ENCODE results near the gene TMSB4X.
"Not testable (repeated sequence)": the region's sequence is repeated elsewhere in the genome, so short reads cannot be mapped to it uniquely, and the experiment has no call there.

TMSB4X gene

DNA sequence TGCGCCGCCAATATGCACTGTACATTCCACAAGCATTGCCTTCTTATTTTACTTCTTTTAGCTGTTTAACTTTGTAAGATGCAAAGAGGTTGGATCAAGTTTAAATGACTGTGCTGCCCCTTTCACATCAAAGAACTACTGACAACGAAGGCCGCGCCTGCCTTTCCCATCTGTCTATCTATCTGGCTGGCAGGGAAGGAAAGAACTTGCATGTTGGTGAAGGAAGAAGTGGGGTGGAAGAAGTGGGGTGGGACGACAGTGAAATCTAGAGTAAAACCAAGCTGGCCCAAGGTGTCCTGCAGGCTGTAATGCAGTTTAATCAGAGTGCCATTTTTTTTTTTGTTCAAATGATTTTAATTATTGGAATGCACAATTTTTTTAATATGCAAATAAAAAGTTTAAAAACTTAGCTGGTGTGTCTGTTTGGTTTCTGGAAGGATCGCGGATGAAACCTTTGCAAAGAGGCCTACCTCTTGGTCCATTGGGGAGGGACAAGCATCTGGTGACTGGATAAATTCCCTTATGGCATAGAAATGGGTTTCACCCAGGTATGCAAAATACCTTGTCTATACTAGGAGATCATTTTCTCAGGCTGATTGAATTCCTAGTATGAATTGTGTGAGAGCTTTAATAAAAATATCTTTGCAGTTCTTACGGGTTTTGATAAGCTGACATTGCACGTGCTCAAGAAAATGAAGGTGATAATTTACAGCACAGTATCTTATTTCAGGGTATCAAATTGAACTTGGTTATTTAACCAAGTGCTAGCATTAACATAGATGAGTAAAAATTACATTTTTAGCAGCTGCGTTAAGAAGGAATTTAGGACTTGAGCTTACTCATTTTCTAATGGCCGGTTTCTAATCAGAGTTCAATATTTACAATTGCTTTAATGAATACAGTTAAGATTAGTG, 2.2 kb downstream of the TMSB4X start:
- not testable (repeated sequence) for DNase-seq

DNA sequence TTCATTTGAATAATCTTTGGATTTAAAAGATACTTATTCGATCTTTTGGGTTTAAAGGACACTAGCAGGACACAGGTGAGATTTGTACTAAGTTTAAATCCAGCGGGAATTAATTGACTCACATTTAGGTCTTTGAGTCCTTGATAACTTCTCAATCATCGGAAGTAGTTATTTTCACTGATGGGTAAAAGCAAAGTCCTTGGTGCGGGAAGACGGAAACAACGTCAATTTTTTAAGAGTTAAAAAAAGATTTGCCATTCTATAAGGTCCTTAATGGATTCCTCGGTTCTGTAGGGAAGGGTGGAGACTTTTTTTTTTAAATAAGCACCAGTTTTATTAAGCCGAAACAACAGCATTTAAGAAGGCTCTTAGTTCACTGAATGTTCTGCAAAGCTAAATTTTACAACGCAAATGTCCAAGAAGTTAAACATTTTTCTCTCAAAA, 2.9 kb downstream of the TMSB4X start:
- no peak for DNase-seq

- DNase-seq, result peak; percentile 70
These were observed 3.5 kb downstream of the TMSB4X start for GRCh38 chrX:12978205-12979025.

- no peak for DNase-seq
These were observed 4.2 kb downstream of the TMSB4X start for GRCh38 chrX:12979026-12979607.

DNA sequence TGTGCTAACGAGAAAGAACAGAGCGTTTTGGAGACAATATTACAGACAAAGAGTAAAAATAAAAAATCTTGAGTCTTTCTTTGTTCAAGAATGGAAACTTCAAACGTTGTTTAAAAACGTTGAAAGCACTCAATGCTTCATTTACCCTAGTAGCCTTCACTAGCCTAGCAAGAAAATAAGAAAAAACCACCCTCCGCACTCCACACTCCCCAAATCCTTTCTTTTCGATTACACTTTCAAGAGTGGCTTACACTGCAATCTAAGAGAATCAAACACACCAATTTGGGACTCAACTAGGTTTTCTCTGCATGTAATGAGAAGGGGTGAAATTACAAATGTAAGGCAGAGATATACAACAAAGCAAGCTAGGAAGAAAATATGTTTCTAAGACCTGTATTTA, 4.7 kb downstream of the TMSB4X start:
- DNase-seq, result no peak

DNA sequence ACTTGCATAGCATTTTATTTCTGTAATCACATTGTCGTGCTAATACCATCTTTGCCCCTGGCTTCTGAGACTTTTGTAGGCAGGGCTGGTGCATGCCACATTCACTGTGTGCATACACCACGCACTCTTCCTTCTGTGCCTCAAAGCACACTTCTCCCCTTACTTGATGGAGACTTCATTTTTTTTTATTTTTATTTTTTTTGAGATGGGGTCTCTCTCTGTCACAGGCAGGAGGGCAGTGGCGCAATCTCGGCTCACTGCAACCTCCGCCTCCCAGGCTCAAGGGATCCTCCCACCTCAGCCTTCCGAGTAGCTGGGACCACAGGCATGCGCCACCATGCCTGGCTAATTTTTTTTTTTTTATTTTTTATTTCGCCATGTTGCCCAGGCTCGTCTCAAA, 5.1 kb downstream of the TMSB4X start:
- peak; percentile 32 for DNase-seq

- DNase-seq, result no peak
These were observed 7.0 kb downstream of the TMSB4X start for GRCh38 chrX:12981880-12982279.

GRCh38 chrX:12984603-12985319, 9.9 kb downstream of the TMSB4X start:
- DNase-seq, result peak; percentile 63

DNA sequence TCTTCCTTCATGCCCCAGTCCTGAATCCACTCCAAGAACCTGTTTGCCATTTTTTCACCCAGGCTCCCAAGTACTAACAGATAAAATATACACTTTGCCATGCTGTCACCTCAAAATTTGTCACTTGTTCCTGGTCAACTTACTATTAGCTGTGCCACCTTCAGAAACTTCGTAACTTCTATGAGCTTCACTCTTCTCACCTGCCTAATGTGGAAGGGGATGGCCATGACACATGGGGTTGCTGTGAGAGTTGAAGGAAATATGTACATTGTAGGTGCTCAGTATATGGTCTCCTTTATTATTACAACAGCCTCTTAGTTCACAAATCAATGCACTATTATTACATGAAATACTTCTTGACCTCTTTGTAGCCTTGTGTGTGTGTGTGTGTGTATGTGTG, 10.4 kb downstream of the TMSB4X start:
- no peak for DNase-seq

DNA sequence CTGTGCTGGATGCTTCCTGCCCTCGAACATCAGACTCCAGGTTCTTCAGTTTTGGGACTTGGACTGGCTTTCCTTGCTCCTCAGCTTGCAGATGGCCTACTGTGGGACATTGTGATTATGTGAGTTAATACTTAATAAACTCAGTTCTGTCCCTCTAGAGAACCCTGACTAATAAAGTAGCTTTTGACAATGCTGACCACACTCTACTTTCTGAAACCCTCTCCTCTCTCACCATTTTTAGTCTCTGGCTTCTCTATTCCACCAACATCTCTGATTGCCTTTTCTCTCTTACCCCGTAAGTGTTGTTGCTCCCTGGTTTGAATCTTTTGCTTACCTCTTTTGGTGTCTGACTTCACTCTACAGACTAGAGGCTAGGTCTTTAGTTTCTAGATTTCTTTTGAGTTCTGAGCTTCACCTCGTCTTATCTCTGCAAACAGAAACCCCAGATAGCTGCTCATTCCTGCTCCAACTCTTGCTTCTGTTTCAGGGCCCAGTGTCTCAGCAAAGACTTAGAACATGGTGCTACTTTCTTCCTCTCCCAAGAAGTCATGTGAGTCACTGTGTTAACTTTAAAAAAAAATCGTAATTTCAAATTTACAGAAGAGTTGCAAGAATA, 11.4 kb downstream of the TMSB4X start:
- no peak for DNase-seq

DNA sequence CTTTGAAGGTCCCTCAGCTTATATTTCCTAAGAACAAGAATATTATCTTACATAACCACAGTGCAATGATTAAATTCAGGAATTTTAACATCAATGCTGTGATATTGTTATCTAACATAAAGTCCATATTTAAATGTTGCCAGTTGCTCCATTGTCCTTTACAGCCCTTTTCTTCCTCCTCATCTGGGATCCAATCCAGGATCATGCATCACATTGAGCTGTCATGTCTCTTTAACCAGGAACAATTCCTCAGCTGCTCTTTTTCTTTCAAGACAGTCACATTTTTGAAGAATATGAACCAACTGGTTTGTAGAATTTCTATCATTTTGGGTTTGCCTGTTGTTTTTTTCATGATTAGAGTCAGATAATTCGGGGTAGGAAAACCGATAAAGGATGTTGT, 12.0 kb downstream of the TMSB4X start:
- DNase-seq, result no peak

DNA sequence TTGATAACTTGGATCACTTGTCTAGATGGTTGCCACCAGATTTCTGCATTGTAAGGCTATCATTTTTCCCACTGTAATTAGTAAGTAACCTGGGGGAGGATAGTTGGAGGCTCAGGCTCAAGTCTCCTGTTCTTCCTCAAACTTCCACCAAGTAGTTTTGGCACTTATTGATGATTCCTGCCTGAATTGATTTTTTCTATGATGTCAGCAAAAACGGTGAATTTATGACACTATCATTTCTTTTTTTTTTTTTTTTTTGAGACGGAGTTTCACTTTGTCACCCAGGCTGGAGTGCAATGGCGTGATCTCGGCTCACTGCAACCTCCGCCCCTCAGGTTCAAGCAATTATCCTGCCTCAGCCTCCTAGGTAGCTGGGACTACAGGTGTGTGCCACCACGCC, 12.4 kb downstream of the TMSB4X start:
- no peak for DNase-seq

GRCh38 chrX:12987900-12988594, 13.1 kb downstream of the TMSB4X start:
- DNase-seq, result no peak

- no peak for DNase-seq
These were observed 13.9 kb downstream of the TMSB4X start for GRCh38 chrX:12988797-12989196.

DNA sequence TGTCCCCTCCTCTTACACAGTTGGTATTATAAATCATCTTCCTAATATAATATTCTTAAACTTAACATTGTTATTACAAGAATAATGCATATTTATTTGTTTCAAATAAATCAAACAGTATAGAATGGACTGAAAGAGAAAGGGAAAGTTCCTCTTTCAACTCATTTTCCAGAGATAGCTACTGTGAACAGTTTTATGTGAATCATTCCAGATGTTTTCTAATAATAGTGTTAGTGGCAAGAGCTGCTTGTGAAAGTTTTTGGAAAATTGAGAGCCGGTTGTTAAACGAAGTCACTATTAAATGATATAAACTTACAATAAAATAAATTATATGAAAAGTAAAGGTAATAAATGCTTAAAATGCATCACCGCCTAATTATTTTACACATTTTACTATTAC, 14.6 kb downstream of the TMSB4X start:
- DNase-seq, result no peak

- no peak for DNase-seq
These were observed 16.7 kb downstream of the TMSB4X start for GRCh38 chrX:12991575-12991974.

GRCh38 chrX:12992544-12993118, 17.7 kb downstream of the TMSB4X start:
- no peak for DNase-seq

GRCh38 chrX:12993826-12994225, 18.9 kb downstream of the TMSB4X start:
- DNase-seq, result no peak

- no peak for DNase-seq
These were observed 19.4 kb downstream of the TMSB4X start for GRCh38 chrX:12994321-12994720.

DNA sequence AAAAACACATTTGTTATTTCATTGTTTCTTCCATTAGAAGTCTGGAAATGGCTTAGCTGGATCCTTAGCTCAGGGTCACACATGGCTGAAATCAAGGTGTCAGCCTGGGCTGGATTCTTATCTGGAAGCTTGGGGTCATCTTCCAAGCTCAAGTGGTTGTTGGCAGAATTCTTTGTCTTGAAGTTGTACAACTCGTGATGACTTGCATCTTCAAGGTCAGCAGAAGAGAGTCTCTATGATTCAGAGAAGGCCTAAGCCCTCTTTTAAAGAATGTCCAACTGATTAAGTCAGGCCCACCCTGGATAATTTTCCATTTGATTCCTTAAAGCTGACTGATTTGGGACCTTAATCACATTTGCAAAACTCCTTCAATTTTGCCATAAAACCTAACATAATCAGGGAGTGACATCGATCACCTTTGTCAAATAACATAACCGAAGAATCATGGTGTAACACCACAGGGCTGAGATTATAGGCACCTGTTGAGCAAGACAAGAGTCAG, 22.1 kb downstream of the TMSB4X start:
- no peak for DNase-seq

Data from stimulated activated CD4-positive, alpha-beta T cell treated with anti-CD3 and anti-CD28 coated beads, Interleukin-15, amount 100 ng/mL, for 24 hours (primary cell).